ENCODE results near the gene DSCAML1.

GRCh38 chr11:117808784-117809183 is 11.8 kb upstream of the DSCAML1 start:
- TF ChIP-seq POLR2AphosphoS5 (IDR thresholded peaks at IDR 0.05; ENCODE audit: low read depth, low read length) (no peak), CTCF (IDR thresholded peaks at IDR 0.05; ENCODE audit: control extremely low read depth in 1 of 3, insufficient read depth in 1 of 3, low read depth in 1 of 3, low read length in 3 of 3) (no peak), HDAC2 (IDR thresholded peaks at IDR 0.05; ENCODE audit: borderline replicate concordance in 1 of 2, low read depth in 2 of 2, low read length in 2 of 2) (no peak), CEBPB (IDR thresholded peaks at IDR 0.05; ENCODE audit: low read depth, low read length) (no peak), FOSL1 (IDR thresholded peaks at IDR 0.05; ENCODE audit: insufficient read depth, low read depth, low read length) (no peak), JUN (IDR thresholded peaks at IDR 0.05; ENCODE audit: low read depth, low read length) (no peak), ZNF274 (IDR thresholded peaks at IDR 0.05; ENCODE audit: borderline replicate concordance, extremely low read depth, low read length) (no peak), GABPA (IDR thresholded peaks at IDR 0.05; ENCODE audit: borderline replicate concordance, insufficient read depth, low read length) (no peak), POLR2A (IDR thresholded peaks at IDR 0.05; ENCODE audit: control extremely low read depth in 1 of 2, low read depth in 2 of 2, low read length in 2 of 2) (no peak), RXRA (IDR thresholded peaks at IDR 0.05; ENCODE audit: insufficient read depth, low read depth, low read length) (no peak)

All from H1 (cell line).